LNCAP (cell line): Measurements from ENCODE around the gene NOP58.

Source experiments
- TF ChIP-seq, protein P1 (sequence below): fragments of 450-650 bp; IDR thresholded peaks from 2 replicates; pipeline ENCODE4 v1.5.1; 2017; ENCODE audit warnings: mild to moderate bottlenecking

The NOP58 gene

DNA sequence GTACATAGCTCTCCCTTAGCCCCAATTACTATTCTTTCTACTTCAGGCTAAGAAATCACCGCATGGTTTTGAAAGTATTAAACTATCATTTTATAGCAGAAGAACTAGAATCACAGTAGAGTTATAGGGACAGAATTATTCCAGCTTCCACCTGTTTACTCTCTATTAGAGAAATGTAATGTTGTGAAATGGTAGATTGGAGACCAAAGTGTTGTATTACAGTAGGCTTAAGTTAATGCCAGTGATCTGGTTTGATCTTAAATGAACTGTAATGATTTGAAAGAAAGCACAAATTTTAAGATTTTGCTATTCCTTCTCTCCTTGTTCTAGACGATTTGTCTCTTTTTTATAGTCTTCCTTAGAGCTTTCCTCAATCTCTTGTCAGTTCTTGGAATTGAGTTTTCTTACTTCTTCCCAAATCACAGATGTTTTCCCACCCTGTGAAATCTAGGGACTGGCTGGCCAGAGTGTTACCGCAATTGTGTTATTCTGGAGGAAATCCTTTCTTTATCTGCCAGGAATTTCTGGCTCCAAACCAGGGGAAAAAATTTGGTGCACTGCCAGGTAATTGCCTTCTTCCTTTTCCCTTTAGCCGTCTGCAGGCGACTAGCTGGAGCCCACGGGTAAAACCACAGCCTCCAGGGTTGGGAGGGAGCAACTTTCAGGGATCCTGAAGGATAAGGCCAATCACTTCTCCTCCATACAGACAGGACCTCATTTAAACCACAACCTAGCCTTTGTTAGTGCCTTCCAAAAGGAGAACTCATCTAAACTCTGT is 51.7 kb downstream of the NOP58 start:
- TF ChIP-seq, protein P1, sequence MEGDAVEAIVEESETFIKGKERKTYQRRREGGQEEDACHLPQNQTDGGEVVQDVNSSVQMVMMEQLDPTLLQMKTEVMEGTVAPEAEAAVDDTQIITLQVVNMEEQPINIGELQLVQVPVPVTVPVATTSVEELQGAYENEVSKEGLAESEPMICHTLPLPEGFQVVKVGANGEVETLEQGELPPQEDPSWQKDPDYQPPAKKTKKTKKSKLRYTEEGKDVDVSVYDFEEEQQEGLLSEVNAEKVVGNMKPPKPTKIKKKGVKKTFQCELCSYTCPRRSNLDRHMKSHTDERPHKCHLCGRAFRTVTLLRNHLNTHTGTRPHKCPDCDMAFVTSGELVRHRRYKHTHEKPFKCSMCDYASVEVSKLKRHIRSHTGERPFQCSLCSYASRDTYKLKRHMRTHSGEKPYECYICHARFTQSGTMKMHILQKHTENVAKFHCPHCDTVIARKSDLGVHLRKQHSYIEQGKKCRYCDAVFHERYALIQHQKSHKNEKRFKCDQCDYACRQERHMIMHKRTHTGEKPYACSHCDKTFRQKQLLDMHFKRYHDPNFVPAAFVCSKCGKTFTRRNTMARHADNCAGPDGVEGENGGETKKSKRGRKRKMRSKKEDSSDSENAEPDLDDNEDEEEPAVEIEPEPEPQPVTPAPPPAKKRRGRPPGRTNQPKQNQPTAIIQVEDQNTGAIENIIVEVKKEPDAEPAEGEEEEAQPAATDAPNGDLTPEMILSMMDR: no peak

DNA sequence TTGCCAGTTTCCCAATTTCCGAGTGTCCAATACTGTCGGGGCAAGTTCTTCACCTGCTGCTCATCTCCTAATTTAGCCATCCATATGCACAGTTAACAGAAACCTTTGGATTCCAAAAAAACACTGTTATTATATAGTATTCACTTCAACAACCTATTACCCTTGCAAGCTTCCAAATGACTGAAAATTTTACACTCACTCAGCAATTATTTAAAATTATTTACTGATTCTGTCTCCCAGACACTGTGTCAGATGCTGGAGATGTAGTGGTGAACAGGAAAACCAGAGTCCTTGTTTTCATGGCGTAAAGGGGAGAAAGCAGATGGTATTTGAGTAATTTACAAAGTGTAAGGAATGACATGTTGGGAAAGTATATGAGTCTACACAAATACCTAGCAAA is 56.9 kb downstream of the NOP58 start:
- TF ChIP-seq, protein P1: no peak

DNA sequence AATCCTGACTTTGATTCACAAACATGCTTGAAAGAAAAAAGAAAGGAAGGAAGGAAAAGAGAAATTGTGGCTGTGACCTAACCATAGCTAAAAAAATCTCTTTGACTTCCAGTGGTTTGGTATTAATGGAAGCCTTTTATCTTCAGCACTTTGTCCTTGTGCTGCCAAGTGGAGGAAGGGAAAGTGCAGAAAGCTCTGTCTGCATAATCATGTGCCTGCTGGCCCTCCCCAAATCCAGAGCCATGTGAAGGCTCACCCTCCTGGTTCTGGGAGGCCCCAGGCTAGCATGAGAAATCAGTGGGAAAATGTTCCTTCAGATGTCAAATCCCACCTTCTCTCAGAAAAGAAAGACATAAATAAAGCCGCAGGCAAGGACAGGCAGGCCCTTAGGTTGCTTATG is 62.3 kb downstream of the NOP58 start:
- TF ChIP-seq, protein P1: no peak

DNA sequence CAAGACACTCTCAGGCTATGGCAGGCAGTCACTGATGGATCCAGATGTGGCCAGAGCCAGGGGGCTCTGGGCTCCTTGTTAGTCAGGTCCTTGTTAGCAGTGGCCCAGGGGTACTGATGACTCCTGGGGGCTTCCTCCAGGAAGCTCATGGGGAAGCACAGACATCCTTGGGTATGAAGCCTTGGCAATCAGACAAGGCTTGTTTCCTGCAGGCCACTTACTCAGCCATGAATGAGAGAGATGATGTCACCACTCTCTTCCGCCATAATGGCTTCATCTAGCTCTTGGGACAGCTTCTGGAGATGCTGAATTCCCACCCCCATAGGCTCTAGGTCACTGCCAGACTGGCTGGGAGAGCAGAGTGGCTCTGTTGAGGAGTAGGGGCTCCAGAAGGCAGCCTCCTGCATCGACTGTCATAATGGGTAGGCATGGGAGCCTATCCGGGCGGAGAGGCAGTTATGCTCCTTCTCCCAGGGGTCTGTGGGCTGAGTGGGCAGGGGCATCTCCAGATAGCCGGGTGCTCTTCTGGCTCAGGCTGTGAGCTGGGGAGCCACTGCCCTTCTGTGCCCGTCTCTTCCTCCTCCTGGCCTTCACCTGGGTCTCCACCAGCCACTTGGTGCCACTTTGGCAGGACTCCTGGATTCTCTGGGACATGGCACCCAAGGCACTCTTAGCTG is 70.4 kb downstream of the NOP58 start:
- TF ChIP-seq, protein P1: no peak

DNA sequence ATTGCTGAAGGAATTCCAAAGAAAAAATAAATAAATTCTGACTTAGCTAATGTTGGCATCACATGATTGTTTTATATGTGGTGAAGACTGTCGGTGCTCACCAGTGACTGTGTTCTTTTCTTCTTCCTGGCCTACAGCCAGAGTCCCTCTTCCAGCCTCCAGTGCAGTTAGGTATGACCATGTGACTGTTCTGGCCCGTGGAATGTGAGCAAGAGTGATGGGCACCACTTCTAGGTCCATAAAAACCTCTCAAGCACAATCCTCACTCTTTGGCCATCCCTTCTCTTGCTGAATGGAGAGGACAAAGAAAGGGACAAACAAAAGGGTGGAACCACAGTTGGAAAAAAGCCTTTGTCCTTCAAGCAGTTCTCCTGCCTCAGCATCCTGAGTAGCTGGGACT is 71.6 kb downstream of the NOP58 start:
- TF ChIP-seq, protein P1: no peak

DNA sequence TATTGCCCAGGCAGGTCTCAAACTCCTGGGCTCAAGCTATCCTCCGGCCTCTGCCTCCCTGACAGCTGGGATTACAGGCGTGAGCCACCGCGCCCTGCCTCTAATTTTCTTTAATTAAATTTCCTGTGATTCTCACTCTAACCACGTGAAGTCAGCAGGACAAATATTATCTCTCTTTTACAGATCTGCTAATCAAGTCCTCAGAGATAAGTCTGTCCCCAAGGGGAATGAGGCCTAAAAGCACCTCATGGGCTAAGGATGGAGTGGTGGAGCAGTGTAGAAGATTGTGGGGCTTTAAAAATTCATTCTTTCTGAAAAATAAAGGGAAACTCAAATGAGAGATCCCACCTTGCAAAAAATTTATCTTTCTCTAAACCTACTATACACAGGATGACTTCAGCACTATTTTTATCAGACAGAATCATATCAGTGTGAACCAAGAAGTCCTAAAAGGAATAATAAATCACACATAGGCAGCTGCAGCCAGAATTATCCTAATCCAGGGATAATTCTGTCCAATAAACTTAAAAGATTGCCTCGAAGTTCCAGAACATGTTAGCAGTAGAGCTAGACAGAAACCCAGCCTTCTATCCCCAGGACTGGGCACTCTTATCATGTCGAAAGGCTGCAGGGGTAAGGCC is 72.3 kb downstream of the NOP58 start:
- TF ChIP-seq, protein P1: no peak

DNA sequence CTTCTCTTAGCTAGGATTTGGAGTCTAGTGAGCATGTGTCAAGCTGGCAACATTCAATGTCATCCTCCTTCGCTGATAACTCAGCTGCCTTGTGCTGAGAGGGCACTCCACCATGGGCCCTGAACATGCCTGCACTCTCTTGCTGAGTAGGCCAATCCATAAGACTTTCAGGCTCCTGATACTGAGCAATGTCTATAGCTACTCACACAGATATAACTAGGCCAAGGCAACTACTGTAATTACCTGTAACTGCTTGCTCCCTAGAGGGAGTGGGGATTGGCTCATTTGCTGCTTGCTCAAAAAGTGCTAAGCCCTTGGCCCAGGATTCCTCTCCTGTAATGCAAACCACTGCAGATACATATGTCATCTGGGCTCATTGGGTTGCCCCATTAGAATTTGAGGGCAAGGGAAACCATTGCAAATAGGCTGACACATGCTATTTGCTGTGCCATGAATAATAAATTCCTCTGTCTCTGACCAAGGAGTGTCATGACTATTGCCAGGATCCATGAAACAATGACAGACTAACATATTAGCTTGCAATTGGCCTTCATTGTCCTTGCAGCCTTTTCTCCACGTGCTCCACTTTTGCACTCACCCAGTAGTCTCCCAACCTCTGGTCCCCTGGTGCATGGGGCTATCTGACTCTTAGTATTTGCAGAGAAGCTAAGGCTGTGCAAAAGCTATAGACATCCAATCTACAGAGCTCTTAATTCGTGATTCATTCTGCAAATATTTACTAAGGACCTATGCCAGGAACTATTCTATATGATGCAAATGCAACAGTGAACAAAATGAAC is 73.7 kb downstream of the NOP58 start:
- TF ChIP-seq, protein P1: no peak
